ENCODE measurements around the gene RFX4.

The RFX4 gene

DNA sequence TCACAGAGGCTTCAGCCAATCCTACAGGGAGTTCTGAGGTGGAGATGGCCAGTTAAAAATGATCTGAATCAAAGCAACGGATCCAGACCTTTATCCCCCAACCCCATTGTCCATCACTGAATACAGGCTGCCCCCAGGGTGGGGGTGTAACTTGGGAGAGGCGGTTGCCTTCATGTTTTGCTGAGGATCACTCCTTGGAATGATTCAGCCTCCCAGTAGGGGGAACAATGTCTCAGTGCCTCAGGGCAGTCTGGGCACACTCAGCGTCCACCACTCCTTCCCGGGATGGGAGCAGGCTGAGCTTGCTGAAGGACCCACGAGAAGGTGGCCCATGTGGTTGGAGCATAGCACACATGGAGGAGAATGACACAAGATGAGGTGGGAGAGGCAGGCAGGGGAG, 60.2 kb downstream of the RFX4 start:
- no peak for FAIRE-seq
- TF ChIP-seq PAX5 (IDR thresholded peaks at IDR 0.05; ENCODE audit: insufficient read depth, low read length, severe bottlenecking) (no peak), SPI1 (IDR thresholded peaks at IDR 0.05; ENCODE audit: low read depth, low read length) (no peak), POLR2A (IDR thresholded peaks at IDR 0.05; ENCODE audit: low read depth, low read length) (no peak), POLR2AphosphoS5 (IDR thresholded peaks at IDR 0.05; ENCODE audit: low read depth, low read length) (no peak), POU2F2 (IDR thresholded peaks at IDR 0.05; ENCODE audit: low read depth, low read length) (no peak), TAF1 (IDR thresholded peaks at IDR 0.05; ENCODE audit: low read depth, low read length) (no peak)
- DNase-seq (ENCODE audit: insufficient read length, low spot score), result no peak

DNA sequence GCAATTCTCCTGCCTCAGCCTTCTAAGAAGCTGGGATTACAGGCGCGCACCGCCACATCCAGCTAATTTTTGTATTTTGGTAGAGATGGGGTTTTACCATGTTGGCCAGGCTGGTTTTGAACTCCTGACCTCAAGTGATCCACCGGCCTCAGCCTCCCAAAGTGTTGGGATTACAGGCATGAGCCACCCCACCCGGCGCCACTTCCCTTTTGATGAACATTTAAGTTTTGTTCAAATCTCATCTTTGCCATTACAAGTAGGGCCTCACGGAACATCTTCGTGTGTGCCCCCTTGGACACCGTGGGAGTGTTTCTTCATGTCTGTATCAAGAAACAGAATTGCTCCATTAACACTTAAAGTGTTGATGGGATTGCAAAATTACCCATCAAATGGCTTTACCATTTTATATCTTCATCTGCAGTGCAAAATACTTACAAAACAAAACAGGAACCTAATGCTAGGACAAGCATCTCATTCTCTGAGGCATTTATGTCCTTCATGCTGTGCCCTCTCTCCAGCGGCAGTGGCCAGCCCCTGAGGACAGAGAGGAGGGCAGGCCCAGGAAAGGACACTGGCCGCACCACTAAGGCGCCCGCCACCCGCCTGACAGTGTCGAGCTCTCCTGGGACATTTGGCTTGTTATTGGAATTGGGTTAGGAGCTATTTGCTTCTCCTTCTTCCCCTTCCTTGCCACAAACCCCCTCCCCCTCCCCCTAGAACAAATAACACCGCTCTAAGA, 61.7 kb downstream of the RFX4 start:
- FAIRE-seq, result no peak
- TF ChIP-seq POU2F2 (IDR thresholded peaks at IDR 0.05; ENCODE audit: low read depth, low read length) (no peak), PAX5 (IDR thresholded peaks at IDR 0.05; ENCODE audit: insufficient read depth, low read length, severe bottlenecking) (no peak)
- DNase-seq (ENCODE audit: insufficient read length, low spot score), result no peak

- TF ChIP-seq SPI1 (IDR thresholded peaks at IDR 0.05; ENCODE audit: low read depth, low read length) (no peak), PAX5 (IDR thresholded peaks at IDR 0.05; ENCODE audit: insufficient read depth, low read length, severe bottlenecking) (no peak), TAF1 (IDR thresholded peaks at IDR 0.05; ENCODE audit: low read depth, low read length) (no peak), POLR2A (IDR thresholded peaks at IDR 0.05; ENCODE audit: low read depth, low read length) (no peak), POLR2AphosphoS5 (IDR thresholded peaks at IDR 0.05; ENCODE audit: low read depth, low read length) (no peak), POU2F2 (IDR thresholded peaks at IDR 0.05; ENCODE audit: low read depth, low read length) (no peak)
- DNase-seq (ENCODE audit: insufficient read length, low spot score), result no peak
- no peak for FAIRE-seq
Observed at GRCh38 chr12:106645074-106645421, 62.2 kb downstream of the RFX4 start.

DNA sequence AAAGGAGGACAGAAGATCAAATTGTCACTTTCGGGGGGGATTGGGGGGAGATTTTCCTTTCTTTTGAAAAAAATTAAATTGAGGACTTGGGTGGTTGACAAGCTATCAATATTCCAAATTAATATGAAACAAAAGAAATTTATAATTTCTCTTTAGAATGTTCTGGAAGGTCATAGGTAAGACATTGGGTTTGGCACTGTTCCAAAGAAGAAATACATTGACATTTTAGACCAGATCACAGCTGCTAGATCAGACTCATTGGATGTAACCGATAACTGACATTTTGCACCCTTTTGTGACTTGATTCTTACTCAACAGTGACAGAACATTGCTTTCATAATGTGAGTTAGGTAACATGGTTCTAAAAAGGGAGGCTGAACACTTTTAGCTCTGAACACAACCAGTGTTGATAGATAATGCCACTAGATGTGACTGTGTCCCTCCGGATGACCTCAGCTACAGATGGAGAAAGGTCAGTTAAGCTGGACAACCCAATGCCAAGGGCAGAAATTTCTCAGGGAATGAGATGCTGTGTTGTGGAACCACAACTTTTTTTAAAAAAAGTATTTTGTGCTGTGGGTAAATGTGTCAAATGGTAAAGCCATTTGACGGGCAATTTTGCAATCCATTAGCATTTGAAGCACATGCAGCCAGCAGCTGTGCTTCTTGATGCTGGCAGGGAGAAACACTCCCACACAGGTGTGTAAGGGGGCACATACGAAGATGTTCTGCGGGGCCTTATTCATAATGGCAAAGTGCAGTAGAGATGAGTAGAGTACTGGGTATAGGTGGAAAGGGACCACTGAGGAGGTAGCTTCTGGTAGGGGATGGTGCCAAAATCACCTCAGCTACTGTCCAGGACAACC, 62.9 kb downstream of the RFX4 start:
- no peak for DNase-seq (ENCODE audit: insufficient read length, low spot score)
- no peak for TF ChIP-seq PAX5 (IDR thresholded peaks at IDR 0.05; ENCODE audit: insufficient read depth, low read length, severe bottlenecking)
- no peak for TF ChIP-seq POLR2AphosphoS5 (IDR thresholded peaks at IDR 0.05; ENCODE audit: low read depth, low read length)
- no peak for TF ChIP-seq TAF1 (IDR thresholded peaks at IDR 0.05; ENCODE audit: low read depth, low read length)
- no peak for TF ChIP-seq POU2F2 (IDR thresholded peaks at IDR 0.05; ENCODE audit: low read depth, low read length)
- TF ChIP-seq SPI1 (IDR thresholded peaks at IDR 0.05; ENCODE audit: low read depth, low read length), result no peak
- TF ChIP-seq POLR2A (IDR thresholded peaks at IDR 0.05; ENCODE audit: low read depth, low read length), result no peak
- no peak for FAIRE-seq

DNA sequence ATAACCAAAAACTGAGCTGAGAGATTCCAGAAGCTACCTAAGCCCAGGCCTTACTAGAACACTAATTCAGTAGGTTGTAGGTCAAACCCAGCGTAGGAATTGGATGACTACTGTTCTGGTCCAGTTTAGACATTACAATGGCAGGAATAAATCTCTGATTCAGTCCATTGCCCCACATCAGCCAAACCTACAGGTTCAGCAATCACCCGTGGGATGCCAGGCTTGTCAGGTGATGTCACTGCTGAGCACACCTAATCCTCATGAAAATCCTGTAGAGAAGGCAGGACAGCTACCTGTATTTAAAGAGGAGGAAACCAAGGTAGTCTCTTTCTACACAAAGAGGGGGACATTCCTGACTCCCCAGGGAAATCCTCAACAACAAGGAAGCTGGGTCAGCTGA, 63.7 kb downstream of the RFX4 start:
- DNase-seq (ENCODE audit: insufficient read length, low spot score), result no peak
- FAIRE-seq, result no peak
- TF ChIP-seq POU2F2 (IDR thresholded peaks at IDR 0.05; ENCODE audit: low read depth, low read length), result no peak
- TF ChIP-seq PAX5 (IDR thresholded peaks at IDR 0.05; ENCODE audit: insufficient read depth, low read length, severe bottlenecking), result no peak
- TF ChIP-seq POLR2AphosphoS5 (IDR thresholded peaks at IDR 0.05; ENCODE audit: low read depth, low read length), result no peak
- no peak for TF ChIP-seq TAF1 (IDR thresholded peaks at IDR 0.05; ENCODE audit: low read depth, low read length)
- no peak for TF ChIP-seq SPI1 (IDR thresholded peaks at IDR 0.05; ENCODE audit: low read depth, low read length)
- TF ChIP-seq POLR2A (IDR thresholded peaks at IDR 0.05; ENCODE audit: low read depth, low read length), result no peak

DNA sequence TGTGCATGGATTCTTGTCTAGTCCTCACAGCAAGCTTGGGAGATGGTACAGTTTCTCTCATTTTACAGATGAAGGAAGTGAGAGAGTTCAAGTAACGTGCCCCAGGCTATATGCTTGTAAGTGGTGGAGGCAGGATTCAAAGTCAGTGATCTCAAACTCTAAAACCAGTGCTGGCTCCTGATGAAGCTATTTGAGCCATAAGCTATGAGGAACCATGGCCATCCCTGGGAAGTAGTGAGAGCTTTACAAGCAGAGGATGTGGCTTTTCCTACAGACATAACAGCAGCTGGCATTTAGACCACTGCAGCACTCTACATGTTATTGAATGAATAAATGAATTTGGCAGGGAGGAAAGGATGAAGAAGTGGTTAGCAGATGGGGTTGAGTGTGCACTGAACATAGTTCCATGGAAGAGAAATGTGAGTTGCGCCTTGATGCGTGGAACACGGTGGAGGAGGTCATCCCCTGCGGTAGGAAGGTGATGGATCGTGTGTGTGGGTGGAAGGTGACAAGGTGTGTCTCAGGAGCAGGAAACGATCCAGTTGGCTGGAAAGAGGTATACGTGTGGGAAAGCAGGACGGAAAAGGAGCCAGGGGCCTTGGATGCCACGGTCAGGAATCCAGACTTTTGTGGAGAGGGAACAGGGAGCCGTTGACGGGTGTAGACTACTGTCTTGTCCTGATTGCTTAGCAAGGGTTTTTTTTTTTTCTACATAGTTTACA, 65.2 kb downstream of the RFX4 start:
- FAIRE-seq, result no peak
- DNase-seq (ENCODE audit: insufficient read length, low spot score), result no peak
- TF ChIP-seq PAX5 (IDR thresholded peaks at IDR 0.05; ENCODE audit: insufficient read depth, low read length, severe bottlenecking) (no peak), TAF1 (IDR thresholded peaks at IDR 0.05; ENCODE audit: low read depth, low read length) (no peak), SPI1 (IDR thresholded peaks at IDR 0.05; ENCODE audit: low read depth, low read length) (no peak), POU2F2 (IDR thresholded peaks at IDR 0.05; ENCODE audit: low read depth, low read length) (no peak), POLR2A (IDR thresholded peaks at IDR 0.05; ENCODE audit: low read depth, low read length) (no peak), POLR2AphosphoS5 (IDR thresholded peaks at IDR 0.05; ENCODE audit: low read depth, low read length) (no peak)

DNA sequence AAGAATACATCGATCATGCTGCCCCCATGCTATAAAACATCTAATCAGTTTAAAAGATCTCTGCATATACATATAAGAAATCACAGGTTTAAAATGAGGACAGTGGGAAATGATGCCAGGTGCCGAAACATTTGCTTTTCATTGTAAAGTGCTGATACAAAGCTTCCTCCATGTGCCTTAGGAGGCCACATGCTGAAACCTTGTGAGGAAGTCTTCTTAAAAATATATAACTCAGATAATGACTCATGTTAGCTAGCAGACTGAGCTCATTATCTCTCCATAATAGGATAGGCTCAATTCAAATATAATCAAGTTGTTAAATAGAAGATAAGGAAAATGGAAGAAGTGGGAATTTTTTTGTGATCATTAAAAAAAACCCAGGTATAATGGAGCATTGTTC, 65.9 kb downstream of the RFX4 start:
- TF ChIP-seq PAX5 (IDR thresholded peaks at IDR 0.05; ENCODE audit: insufficient read depth, low read length, severe bottlenecking) (no peak), POLR2A (IDR thresholded peaks at IDR 0.05; ENCODE audit: low read depth, low read length) (no peak), POLR2AphosphoS5 (IDR thresholded peaks at IDR 0.05; ENCODE audit: low read depth, low read length) (no peak), SPI1 (IDR thresholded peaks at IDR 0.05; ENCODE audit: low read depth, low read length) (no peak), POU2F2 (IDR thresholded peaks at IDR 0.05; ENCODE audit: low read depth, low read length) (no peak), TAF1 (IDR thresholded peaks at IDR 0.05; ENCODE audit: low read depth, low read length) (no peak)
- DNase-seq (ENCODE audit: insufficient read length, low spot score), result no peak
- no peak for FAIRE-seq

DNA sequence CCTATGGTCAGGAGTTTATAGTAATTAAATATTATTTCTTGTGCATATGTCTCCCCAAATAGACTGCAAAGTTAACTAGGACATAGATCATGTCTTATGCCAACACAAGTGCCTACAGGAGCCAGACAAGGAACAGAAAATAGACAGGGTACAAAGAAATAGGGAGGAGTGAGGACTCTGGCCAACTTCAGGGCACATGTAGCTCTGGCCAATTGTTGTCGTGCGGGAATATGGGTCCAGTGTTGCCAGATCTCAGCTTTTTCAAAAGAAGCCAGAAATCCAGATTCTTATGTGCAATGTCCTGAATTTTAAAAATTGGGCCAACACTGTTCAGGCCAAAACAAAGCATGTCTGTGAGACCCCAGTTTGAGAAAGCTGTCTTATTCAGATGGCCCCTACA, 68.7 kb downstream of the RFX4 start:
- no peak for DNase-seq (ENCODE audit: insufficient read length, low spot score)
- no peak for TF ChIP-seq POLR2A (IDR thresholded peaks at IDR 0.05; ENCODE audit: low read depth, low read length)
- no peak for TF ChIP-seq PAX5 (IDR thresholded peaks at IDR 0.05; ENCODE audit: insufficient read depth, low read length, severe bottlenecking)
- no peak for TF ChIP-seq POLR2AphosphoS5 (IDR thresholded peaks at IDR 0.05; ENCODE audit: low read depth, low read length)
- TF ChIP-seq TAF1 (IDR thresholded peaks at IDR 0.05; ENCODE audit: low read depth, low read length), result no peak
- no peak for TF ChIP-seq POU2F2 (IDR thresholded peaks at IDR 0.05; ENCODE audit: low read depth, low read length)
- TF ChIP-seq SPI1 (IDR thresholded peaks at IDR 0.05; ENCODE audit: low read depth, low read length), result no peak
- no peak for FAIRE-seq

- FAIRE-seq (no peak), DNase-seq (ENCODE audit: insufficient read length, low spot score) (no peak)
Observed at GRCh38 chr12:106652510-106653015, 69.8 kb downstream of the RFX4 start.

More at GRCh38 chr12:106652510-106653015, 69.8 kb downstream of the RFX4 start:
- TF ChIP-seq POLR2A (IDR thresholded peaks at IDR 0.05; ENCODE audit: low read depth, low read length) (no peak), TAF1 (IDR thresholded peaks at IDR 0.05; ENCODE audit: low read depth, low read length) (no peak), PAX5 (IDR thresholded peaks at IDR 0.05; ENCODE audit: insufficient read depth, low read length, severe bottlenecking) (no peak), POU2F2 (IDR thresholded peaks at IDR 0.05; ENCODE audit: low read depth, low read length) (no peak), POLR2AphosphoS5 (IDR thresholded peaks at IDR 0.05; ENCODE audit: low read depth, low read length) (no peak), SPI1 (IDR thresholded peaks at IDR 0.05; ENCODE audit: low read depth, low read length) (no peak)
